ENCODE measurements around the gene SLC25A5.

SLC25A5 gene

DNA sequence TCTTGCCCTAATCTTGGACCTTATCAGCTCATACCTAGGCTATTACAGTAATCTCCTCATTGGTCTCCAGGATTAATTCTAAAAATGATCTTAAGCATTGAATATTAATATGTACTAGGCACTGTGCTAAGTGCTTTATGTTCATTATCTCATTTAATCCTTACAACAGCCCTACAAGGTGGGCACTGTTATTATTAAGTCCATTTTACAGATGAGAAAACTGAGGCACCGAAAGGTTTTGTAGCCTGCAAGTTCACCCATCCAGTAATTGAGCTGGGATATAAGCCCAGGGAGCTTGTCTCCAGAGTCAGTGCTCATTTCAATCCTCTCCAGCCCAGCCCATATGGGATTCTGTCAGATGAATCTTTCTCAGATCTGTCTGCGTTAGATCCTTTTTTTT, 48.3 kb upstream of the SLC25A5 start (continued):
- TF ChIP-seq, protein P1, sequence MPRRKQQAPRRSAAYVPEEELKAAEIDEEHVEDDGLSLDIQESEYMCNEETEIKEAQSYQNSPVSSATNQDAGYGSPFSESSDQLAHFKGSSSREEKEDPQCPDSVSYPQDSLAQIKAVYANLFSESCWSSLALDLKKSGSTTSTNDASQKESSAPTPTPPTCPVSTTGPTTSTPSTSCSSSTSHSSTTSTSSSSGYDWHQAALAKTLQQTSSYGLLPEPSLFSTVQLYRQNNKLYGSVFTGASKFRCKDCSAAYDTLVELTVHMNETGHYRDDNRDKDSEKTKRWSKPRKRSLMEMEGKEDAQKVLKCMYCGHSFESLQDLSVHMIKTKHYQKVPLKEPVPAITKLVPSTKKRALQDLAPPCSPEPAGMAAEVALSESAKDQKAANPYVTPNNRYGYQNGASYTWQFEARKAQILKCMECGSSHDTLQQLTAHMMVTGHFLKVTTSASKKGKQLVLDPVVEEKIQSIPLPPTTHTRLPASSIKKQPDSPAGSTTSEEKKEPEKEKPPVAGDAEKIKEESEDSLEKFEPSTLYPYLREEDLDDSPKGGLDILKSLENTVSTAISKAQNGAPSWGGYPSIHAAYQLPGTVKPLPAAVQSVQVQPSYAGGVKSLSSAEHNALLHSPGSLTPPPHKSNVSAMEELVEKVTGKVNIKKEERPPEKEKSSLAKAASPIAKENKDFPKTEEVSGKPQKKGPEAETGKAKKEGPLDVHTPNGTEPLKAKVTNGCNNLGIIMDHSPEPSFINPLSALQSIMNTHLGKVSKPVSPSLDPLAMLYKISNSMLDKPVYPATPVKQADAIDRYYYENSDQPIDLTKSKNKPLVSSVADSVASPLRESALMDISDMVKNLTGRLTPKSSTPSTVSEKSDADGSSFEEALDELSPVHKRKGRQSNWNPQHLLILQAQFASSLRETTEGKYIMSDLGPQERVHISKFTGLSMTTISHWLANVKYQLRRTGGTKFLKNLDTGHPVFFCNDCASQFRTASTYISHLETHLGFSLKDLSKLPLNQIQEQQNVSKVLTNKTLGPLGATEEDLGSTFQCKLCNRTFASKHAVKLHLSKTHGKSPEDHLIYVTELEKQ (tag by site-specific recombination; IDR thresholded peaks at IDR 0.05; ENCODE audit: borderline replicate concordance), result no peak

DNA sequence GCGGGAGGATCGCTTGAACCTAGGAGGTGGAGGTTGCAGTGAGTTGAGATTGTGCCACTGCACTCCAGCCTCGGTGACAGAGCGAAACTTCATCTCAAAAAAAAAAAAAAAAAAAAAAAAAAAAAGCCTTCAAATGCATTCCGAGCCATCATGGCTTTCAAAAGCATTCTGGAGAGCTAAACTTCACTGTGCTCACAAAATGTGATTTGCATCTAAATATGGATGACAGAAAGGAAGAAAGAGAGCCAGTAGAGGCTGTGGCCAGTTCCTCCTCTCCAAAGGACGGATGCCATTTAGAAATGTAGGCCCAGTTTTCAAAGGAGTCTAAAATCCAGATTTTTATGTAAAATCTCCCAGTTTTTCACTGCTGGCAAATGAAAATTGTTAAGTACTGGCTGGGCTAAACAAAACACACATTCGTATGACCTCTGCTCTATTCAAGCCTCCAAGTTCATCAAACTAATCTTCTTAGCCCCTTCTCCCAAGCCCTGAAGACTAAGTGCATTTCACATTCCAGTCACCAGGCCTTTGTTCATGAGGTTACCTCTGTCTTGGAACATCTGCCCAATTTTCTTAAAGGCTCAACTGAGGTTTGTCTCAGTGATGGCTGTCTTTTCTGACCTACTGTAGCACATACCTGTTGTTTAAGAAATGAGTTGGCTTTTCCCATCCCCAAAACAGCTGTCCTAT, 47.1 kb upstream of the SLC25A5 start:
- Histone ChIP-seq H3K4me1 (ENCODE audit: control insufficient read depth, insufficient read depth, low read length) (no peaks in the 10 kb centered on the region), H3K36me3 (ENCODE audit: control insufficient read depth in 2 of 2, insufficient read depth in 1 of 2, low read length in 2 of 2) (no peaks in the 10 kb centered on the region), H3K4me3 (ENCODE audit: low read depth, low read length) (no peak overlapping the region), H3K9me3 (ENCODE audit: control insufficient read depth, insufficient read depth, low read depth, low read length) (no peaks in the 10 kb centered on the region), H3K27ac (ENCODE audit: extremely low read depth, low read depth, low read length) (no peak overlapping the region)
- CTCF ChIA-PET, result no interaction called here
- TF ChIP-seq, protein P2, sequence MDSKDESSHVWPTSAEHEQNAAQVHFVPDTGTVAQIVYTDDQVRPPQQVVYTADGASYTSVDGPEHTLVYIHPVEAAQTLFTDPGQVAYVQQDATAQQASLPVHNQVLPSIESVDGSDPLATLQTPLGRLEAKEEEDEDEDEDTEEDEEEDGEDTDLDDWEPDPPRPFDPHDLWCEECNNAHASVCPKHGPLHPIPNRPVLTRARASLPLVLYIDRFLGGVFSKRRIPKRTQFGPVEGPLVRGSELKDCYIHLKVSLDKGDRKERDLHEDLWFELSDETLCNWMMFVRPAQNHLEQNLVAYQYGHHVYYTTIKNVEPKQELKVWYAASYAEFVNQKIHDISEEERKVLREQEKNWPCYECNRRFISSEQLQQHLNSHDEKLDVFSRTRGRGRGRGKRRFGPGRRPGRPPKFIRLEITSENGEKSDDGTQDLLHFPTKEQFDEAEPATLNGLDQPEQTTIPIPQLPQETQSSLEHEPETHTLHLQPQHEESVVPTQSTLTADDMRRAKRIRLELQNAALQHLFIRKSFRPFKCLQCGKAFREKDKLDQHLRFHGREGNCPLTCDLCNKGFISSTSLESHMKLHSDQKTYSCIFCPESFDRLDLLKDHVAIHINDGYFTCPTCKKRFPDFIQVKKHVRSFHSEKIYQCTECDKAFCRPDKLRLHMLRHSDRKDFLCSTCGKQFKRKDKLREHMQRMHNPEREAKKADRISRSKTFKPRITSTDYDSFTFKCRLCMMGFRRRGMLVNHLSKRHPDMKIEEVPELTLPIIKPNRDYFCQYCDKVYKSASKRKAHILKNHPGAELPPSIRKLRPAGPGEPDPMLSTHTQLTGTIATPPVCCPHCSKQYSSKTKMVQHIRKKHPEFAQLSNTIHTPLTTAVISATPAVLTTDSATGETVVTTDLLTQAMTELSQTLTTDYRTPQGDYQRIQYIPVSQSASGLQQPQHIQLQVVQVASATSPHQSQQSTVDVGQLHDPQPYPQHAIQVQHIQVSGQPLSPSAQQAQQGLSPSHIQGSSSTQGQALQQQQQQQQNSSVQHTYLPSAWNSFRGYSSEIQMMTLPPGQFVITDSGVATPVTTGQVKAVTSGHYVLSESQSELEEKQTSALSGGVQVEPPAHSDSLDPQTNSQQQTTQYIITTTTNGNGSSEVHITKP (tag by site-specific recombination; IDR thresholded peaks at IDR 0.05), result no peak
- TF ChIP-seq, protein P3, sequence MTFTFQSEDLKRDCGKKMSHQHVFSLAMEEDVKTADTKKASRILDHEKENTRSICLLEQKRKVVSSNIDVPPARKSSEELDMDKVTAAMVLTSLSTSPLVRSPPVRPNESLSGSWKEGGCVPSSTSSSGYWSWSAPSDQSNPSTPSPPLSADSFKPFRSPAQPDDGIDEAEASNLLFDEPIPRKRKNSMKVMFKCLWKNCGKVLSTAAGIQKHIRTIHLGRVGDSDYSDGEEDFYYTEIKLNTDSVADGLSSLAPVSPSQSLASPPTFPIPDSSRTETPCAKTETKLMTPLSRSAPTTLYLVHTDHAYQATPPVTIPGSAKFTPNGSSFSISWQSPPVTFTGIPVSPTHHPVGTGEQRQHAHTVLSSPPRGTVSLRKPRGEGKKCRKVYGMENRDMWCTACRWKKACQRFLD (tag by site-specific recombination; IDR thresholded peaks at IDR 0.05), result no peak
- TF ChIP-seq ZBTB8A (tag by site-specific recombination; IDR thresholded peaks at IDR 0.05) (no peak), SP7 (tag by site-specific recombination; IDR thresholded peaks at IDR 0.05) (no peak), ZBTB17 (tag by site-specific recombination; IDR thresholded peaks at IDR 0.05) (no peak), ZBTB48 (tag by site-specific recombination; IDR thresholded peaks at IDR 0.05) (no peak), ZNF571 (tag by site-specific recombination; IDR thresholded peaks at IDR 0.05) (no peak), ZNF670 (tag by site-specific recombination; IDR thresholded peaks at IDR 0.05; ENCODE audit: low read depth) (no peak), ZNF121 (tag by site-specific recombination; IDR thresholded peaks at IDR 0.05) (no peak), ZNF350 (tag by site-specific recombination; IDR thresholded peaks at IDR 0.05) (no peak)
- TF ChIP-seq, protein P4, sequence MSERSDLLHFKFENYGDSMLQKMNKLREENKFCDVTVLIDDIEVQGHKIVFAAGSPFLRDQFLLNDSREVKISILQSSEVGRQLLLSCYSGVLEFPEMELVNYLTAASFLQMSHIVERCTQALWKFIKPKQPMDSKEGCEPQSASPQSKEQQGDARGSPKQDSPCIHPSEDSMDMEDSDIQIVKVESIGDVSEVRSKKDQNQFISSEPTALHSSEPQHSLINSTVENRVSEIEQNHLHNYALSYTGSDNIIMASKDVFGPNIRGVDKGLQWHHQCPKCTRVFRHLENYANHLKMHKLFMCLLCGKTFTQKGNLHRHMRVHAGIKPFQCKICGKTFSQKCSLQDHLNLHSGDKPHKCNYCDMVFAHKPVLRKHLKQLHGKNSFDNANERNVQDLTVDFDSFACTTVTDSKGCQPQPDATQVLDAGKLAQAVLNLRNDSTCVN (tag by site-specific recombination; optimal IDR thresholded peaks at IDR 0.05), result no peak
- POLR2A ChIA-PET, result no interaction called here

DNA sequence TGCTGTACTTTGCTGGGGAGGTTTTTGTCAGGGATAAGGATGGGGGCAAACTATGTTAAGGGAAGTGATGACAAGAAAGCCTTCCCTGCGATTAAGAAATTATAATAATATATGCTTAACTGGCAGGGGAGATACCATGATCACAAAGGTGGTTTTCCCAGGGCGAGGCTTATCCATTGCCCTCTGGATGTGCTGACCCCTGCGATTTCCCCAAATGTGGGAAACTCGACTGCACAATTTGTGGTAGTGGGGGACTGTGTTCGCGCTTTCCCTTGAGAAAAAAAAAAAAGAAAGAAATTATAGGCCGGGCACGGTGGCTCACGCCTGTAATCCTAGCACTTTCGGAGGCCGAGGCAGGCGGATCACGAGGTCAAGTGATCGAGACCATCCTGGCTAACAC, 44.6 kb upstream of the SLC25A5 start:
- Histone ChIP-seq H3K27ac (ENCODE audit: extremely low read depth, low read depth, low read length) (no peak overlapping the region), H3K9me3 (ENCODE audit: control insufficient read depth, insufficient read depth, low read depth, low read length) (no peaks in the 10 kb centered on the region), H3K4me3 (ENCODE audit: low read depth, low read length) (no peak overlapping the region), H3K36me3 (ENCODE audit: control insufficient read depth in 2 of 2, insufficient read depth in 1 of 2, low read length in 2 of 2) (no peaks in the 10 kb centered on the region), H3K4me1 (ENCODE audit: control insufficient read depth, insufficient read depth, low read length) (no peaks in the 10 kb centered on the region)
- POLR2A ChIA-PET, result no interaction called here
- CTCF ChIA-PET, result no interaction called here
- TF ChIP-seq, protein P5, sequence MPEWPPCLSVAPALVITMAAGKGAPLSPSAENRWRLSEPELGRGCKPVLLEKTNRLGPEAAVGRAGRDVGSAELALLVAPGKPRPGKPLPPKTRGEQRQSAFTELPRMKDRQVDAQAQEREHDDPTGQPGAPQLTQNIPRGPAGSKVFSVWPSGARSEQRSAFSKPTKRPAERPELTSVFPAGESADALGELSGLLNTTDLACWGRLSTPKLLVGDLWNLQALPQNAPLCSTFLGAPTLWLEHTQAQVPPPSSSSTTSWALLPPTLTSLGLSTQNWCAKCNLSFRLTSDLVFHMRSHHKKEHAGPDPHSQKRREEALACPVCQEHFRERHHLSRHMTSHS (tag by site-specific recombination; IDR thresholded peaks at IDR 0.05), result no peak
- TF ChIP-seq ZNF341 (tag by site-specific recombination; IDR thresholded peaks at IDR 0.05; ENCODE audit: low read depth) (no peak), PRDM1 (tag by site-specific recombination; IDR thresholded peaks at IDR 0.05) (no peak), ZFP69B (tag by site-specific recombination; IDR thresholded peaks at IDR 0.05) (no peak), ZXDB (tag by site-specific recombination; IDR thresholded peaks at IDR 0.05) (no peak)
- TF ChIP-seq, protein P6, sequence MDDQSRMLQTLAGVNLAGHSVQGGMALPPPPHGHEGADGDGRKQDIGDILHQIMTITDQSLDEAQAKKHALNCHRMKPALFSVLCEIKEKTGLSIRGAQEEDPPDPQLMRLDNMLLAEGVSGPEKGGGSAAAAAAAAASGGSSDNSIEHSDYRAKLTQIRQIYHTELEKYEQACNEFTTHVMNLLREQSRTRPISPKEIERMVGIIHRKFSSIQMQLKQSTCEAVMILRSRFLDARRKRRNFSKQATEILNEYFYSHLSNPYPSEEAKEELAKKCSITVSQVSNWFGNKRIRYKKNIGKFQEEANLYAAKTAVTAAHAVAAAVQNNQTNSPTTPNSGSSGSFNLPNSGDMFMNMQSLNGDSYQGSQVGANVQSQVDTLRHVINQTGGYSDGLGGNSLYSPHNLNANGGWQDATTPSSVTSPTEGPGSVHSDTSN (CRISPR knock-in tag; IDR thresholded peaks at IDR 0.05), result no peak
- TF ChIP-seq, protein P7, sequence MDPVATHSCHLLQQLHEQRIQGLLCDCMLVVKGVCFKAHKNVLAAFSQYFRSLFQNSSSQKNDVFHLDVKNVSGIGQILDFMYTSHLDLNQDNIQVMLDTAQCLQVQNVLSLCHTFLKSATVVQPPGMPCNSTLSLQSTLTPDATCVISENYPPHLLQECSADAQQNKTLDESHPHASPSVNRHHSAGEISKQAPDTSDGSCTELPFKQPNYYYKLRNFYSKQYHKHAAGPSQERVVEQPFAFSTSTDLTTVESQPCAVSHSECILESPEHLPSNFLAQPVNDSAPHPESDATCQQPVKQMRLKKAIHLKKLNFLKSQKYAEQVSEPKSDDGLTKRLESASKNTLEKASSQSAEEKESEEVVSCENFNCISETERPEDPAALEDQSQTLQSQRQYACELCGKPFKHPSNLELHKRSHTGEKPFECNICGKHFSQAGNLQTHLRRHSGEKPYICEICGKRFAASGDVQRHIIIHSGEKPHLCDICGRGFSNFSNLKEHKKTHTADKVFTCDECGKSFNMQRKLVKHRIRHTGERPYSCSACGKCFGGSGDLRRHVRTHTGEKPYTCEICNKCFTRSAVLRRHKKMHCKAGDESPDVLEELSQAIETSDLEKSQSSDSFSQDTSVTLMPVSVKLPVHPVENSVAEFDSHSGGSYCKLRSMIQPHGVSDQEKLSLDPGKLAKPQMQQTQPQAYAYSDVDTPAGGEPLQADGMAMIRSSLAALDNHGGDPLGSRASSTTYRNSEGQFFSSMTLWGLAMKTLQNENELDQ (tag by site-specific recombination; IDR thresholded peaks at IDR 0.05; ENCODE audit: low read depth), result no peak

Data from HEK293 (cell line).